OCI-LY7 (cell line): ENCODE data around the gene LIMS1. TPM values are rescaled to one million over a fixed set of nuclear protein-coding genes. Genes with fewer than 3 reads are reported as not detected.

ENCODE experiments used
- BruUV-seq: library from RNA; stranded (reverse); fragments of 400-500 nt; replicated peaks from 2 replicates; lab custom pipeline; 2021; lab: Mats Ljungman, UMichigan
- CTCF ChIA-PET: fragments of 300-600 bp; sonication (Branson Sonifier 250); formaldehyde crosslinking; loops from one replicate; lab custom pipeline; 2022; ENCODE audit warnings: antibody characterized with exemption; ENCODE audit not compliant: unreplicated experiment; lab: Charles Lee
- POLR2A ChIA-PET: fragments of 300-600 bp; sonication (Branson Sonifier 250); formaldehyde crosslinking; loops from one replicate; lab custom pipeline; 2022; ENCODE audit warnings: antibody characterized with exemption; lab: Charles Lee
- DNase-seq: peaks from one replicate; pipeline ENCODE4 v3.0.0-alpha.2; 2015; ENCODE audit warnings: low spot score
- H2AFZ ChIP-seq: fragments of 200-600 bp; sonication (generic), shearing (Covaris generic); 2 replicates; pipeline ENCODE4 v1.6.1; 2014; ENCODE audit warnings: mild to moderate bottlenecking, antibody characterized with exemption, low read length, moderate library complexity
- H3K27ac ChIP-seq: fragments of 200-600 bp; sonication (generic); 2 replicates; pipeline ENCODE4 v1.5.1; 2014; ENCODE audit warnings: mixed run types, low read depth, mild to moderate bottlenecking, moderate library complexity, low read length, inconsistent platforms; ENCODE audit not compliant: poor library complexity, severe bottlenecking
- H3K36me3 ChIP-seq: fragments of 200-600 bp; sonication (generic); 2 replicates; pipeline ENCODE4 v1.6.1; 2014; ENCODE audit warnings: mild to moderate bottlenecking, antibody characterized with exemption, low read length, moderate library complexity, mixed read lengths; ENCODE audit not compliant: insufficient read depth
- H3K4me1 ChIP-seq: fragments of 200-600 bp; sonication (generic); 2 replicates; pipeline ENCODE4 v1.5.1; 2014; ENCODE audit warnings: mild to moderate bottlenecking, low read length; ENCODE audit not compliant: insufficient read depth, poor library complexity, severe bottlenecking
- H3K4me2 ChIP-seq: fragments of 200-600 bp; sonication (generic); 2 replicates; pipeline ENCODE4 v1.6.1; 2014; ENCODE audit warnings: mild to moderate bottlenecking, low read length
- H3K4me3 ChIP-seq: fragments of 200-600 bp; sonication (generic); 2 replicates; pipeline ENCODE4 v1.5.1; 2014; ENCODE audit warnings: mild to moderate bottlenecking, low read depth, low read length; ENCODE audit not compliant: poor library complexity, severe bottlenecking
- H3K79me2 ChIP-seq: fragments of 200-600 bp; sonication (generic); 2 replicates; pipeline ENCODE4 v1.6.1; 2016; ENCODE audit warnings: low read depth, mild to moderate bottlenecking, low read length, moderate library complexity, mixed read lengths; ENCODE audit not compliant: insufficient read depth
- H3K9me2 ChIP-seq: fragments of 200-600 bp; sonication (generic); 2 replicates; pipeline ENCODE4 v1.6.1; 2016; ENCODE audit warnings: mild to moderate bottlenecking, low read length, mixed read lengths; ENCODE audit not compliant: insufficient read depth
- H3K9me3 ChIP-seq: fragments of 200-600 bp; sonication (generic); 2 replicates; pipeline ENCODE4 v1.6.1; 2014; ENCODE audit warnings: mild to moderate bottlenecking, mixed run types, low read length, mixed read lengths
- H4K20me1 ChIP-seq: fragments of 200-600 bp; sonication (generic); 2 replicates; pipeline ENCODE4 v1.6.1; 2014; ENCODE audit warnings: mild to moderate bottlenecking, antibody characterized with exemption, low read length, moderate library complexity, mixed read lengths; ENCODE audit not compliant: insufficient read depth
- EZH2phosphoT487 ChIP-seq: fragments of 200-600 bp; sonication (generic); IDR thresholded peaks from 2 replicates; pipeline ENCODE4 v1.6.1; 2018; ENCODE audit warnings: low read depth, borderline replicate concordance, mild to moderate bottlenecking, mixed run types, antibody characterized with exemption, low read length, moderate library complexity, mixed read lengths
- intact Hi-C: fragments of 100-400 bp; cut with micrococcal nuclease; formaldehyde crosslinking; loops from one replicate; pipeline ENCODE4 v1.10.0; 2022; ENCODE audit not compliant: unreplicated experiment
- total RNA-seq, 2 experiments: library from RNA; depleted of rRNA in 1 of 2; stranded (reverse); fragments of >200 nt in 1 of 2; shearing (Covaris generic) in 1 of 2; gene quantifications; 2 replicates each; pipeline ENCODE4 v1.2.3, GENCODE V29; 2014 to 2022
- TF ChIP-seq, protein P1 (sequence below): fragments of 200-600 bp; sonication (generic); conservative IDR thresholded peaks from 2 replicates; pipeline ENCODE4 v1.5.1; 2014; ENCODE audit warnings: mild to moderate bottlenecking, antibody characterized with exemption, low read length, moderate library complexity, mixed read lengths

The LIMS1 gene
- total RNA-seq, 2 experiments from 2014 or later: 53.3 to 74.7 TPM

DNA sequence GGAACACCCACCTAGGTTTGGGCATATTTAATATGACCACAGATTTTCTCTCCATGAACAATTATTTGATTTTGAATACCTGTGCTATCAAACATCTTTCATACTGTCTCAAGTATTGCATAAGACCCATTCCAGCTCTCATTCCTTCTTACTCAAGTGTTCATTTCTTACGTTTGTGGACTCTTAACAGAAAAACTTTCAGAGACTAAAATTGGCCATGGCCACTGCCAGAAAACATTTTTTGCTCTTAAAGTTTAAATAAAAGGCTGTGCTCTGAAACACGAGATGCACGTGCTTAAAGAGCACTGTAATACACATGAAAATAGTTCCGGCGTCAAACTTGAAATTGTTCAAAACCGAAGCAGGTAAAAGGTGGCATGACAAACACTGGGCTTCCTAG, 89.3 kb downstream of the LIMS1 start:
- no TSS peak for BruUV-seq
- Histone ChIP-seq H3K79me2 (peaks cover 88% of the 10 kb centered on the region), H4K20me1 (no peaks in the 10 kb centered on the region), H3K4me1 (peaks cover 75% of the 10 kb centered on the region), H3K27ac (peak overlapping the region; percentile 93), H3K9me2 (no peaks in the 10 kb centered on the region), H3K36me3 (no peaks in the 10 kb centered on the region), H3K4me2 (peak overlapping the region; percentile 72), H3K9me3 (no peaks in the 10 kb centered on the region), H3K4me3 (peak overlapping the region; percentile 71), H2AFZ (peak overlapping the region; percentile 2; the same call in 1 of the 2 replicates)
- TF ChIP-seq, protein P1, sequence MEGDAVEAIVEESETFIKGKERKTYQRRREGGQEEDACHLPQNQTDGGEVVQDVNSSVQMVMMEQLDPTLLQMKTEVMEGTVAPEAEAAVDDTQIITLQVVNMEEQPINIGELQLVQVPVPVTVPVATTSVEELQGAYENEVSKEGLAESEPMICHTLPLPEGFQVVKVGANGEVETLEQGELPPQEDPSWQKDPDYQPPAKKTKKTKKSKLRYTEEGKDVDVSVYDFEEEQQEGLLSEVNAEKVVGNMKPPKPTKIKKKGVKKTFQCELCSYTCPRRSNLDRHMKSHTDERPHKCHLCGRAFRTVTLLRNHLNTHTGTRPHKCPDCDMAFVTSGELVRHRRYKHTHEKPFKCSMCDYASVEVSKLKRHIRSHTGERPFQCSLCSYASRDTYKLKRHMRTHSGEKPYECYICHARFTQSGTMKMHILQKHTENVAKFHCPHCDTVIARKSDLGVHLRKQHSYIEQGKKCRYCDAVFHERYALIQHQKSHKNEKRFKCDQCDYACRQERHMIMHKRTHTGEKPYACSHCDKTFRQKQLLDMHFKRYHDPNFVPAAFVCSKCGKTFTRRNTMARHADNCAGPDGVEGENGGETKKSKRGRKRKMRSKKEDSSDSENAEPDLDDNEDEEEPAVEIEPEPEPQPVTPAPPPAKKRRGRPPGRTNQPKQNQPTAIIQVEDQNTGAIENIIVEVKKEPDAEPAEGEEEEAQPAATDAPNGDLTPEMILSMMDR: no peak
- TF ChIP-seq EZH2phosphoT487: no peak
- DNase-seq: no peak
- intact Hi-C loops: loop anchor here (5.0 kb wide), 2 partner anchors 94 to 164 kb away; partner anchors contain the start of genes CCDC138 and RANBP2
- POLR2A ChIA-PET: interaction anchor here (0.6 to 19.3 kb wide), 7 partner anchors 8 to 237 kb away, joined by 3 to 356 read pairs (median 4); no protein-coding TSS in a partner anchor
- CTCF ChIA-PET: interaction anchor here (1.0 to 5.0 kb wide), 3 partner anchors 12 to 39 kb away, joined by 3 to 24 read pairs (median 4); no protein-coding TSS in a partner anchor

DNA sequence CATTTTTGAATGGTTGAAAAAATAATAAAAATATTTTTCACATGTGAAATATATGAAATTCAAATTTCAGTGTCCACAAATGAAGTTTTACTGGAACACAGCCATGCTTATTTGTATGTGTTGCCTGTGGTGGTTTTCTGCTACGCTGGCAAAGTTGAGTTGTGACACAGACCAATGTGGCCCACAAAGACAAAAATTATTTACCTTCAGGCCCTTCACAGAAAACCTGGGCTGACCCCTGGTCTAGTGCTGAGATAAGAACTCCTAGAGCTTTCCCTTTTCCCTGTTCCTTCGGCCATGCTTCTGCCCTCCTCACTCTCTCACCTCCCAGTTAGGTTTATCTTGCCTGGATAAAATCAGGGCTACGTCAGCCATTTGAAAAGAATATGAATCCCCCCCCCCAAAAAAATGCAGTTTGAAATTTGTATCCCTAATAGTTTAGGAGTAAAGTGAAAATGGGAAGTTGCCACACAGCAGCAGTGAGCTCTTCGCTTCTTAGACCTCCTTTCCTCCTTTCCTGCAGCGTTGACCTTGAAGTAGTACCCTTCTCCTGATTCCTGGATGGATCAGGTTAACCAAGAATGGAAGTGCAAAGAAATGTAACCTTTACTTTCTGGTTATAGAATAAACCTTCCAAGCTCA, 91.0 kb downstream of the LIMS1 start:
- Histone ChIP-seq H3K4me1 (peaks cover 75% of the 10 kb centered on the region), H3K4me2 (peak overlapping the region; percentile 72), H3K9me3 (no peaks in the 10 kb centered on the region), H2AFZ (no peak overlapping the region), H3K9me2 (no peaks in the 10 kb centered on the region), H4K20me1 (no peaks in the 10 kb centered on the region), H3K36me3 (peaks cover 4% of the 10 kb centered on the region), H3K27ac (peak overlapping the region; percentile 55), H3K4me3 (peak overlapping the region; percentile 52), H3K79me2 (peaks cover 93% of the 10 kb centered on the region)
- ChIA-PET CTCF (interaction anchor here (1.0 to 5.0 kb wide), 2 partner anchors 10 to 13 kb away, joined by 4 to 24 read pairs; no protein-coding TSS in a partner anchor), POLR2A (interaction anchor here (0.6 to 19.3 kb wide), 4 partner anchors 9 to 1050 kb away, joined by 4 to 356 read pairs (median 8); no protein-coding TSS in a partner anchor)
- TF ChIP-seq EZH2phosphoT487: no peak
- TF ChIP-seq, protein P1: no peak
- BruUV-seq: no TSS peak
- intact Hi-C loops: no loop called here
- DNase-seq: no peak
